ENCODE data around the gene SECTM1. TPM values are rescaled to one million over a fixed set of nuclear protein-coding genes. Genes with fewer than 3 reads are reported as not detected.

SECTM1 gene
- total and polyA plus RNA-seq, 9 of the 15 experiments (the other 6 are each of a cell fraction or from before 2014, with no cell fraction given), result 0.11 to 0.46 (median 0.18) TPM; not detected in 6

DNA sequence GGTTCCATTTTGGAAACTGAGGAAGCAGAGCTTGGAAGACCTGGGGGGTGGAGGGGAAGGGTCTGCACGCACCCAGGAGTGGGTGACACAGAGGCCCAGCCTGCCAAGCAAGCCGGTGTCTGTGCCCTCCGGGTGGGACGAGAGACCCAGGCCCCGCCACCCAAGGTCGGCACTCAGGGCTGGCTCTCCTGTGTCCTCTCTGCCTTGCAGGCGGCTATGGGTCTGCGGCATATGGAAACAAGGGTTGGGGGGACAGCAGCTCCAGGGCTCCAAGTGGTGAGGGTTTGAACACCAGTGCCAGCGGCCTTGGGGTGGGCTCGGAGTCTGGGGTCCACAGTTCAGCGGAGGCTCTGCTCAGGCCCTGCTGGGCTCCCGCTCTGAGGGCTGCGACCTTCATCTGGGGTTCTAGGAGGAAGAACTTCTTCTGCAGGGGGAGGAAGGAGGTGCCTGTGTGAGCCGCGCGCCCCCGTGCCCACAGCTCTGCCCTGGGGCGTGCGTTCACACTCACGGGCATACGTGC, 11.6 kb downstream of the SECTM1 start:
- ChIA-PET POLR2A (no interaction called here), CTCF (ENCODE audit: low intra/inter-chr PET ratio) (interaction anchor here (0.6 to 1.0 kb wide), 2 partner anchors 83 to 88 kb away, joined by 3 read pairs; no protein-coding TSS in a partner anchor)
- Histone ChIP-seq H3K9me3 (replicated peaks; ENCODE audit: control insufficient read depth, insufficient read depth, low read depth, low read length) (peaks cover 10% of the 10 kb centered on the region), H2AFZ (ENCODE audit: low read depth, low read length) (no peak overlapping the region; the same call in 1 of the 2 replicates), H3K27me3 (ENCODE audit: control insufficient read depth in 2 of 2, insufficient read depth in 2 of 2, low read length in 2 of 2) (no peaks in the 10 kb centered on the region), H3K79me2 (ENCODE audit: control insufficient read depth, insufficient read depth, low read length) (no peaks in the 10 kb centered on the region), H4K20me1 (replicated peaks; ENCODE audit: control insufficient read depth, insufficient read depth, low read length) (no peaks in the 10 kb centered on the region), H3K4me3 (no peak overlapping the region), H3K4me2 (ENCODE audit: insufficient read depth, low read length) (no peak overlapping the region), H3K9me1 (ENCODE audit: control insufficient read depth, insufficient read depth, low read length) (no peaks in the 10 kb centered on the region), H3K27ac (ENCODE audit: extremely low read depth, low read depth, low read length) (no peak overlapping the region), H3K9ac (ENCODE audit: insufficient read depth in 1 of 2, low read depth in 2 of 2, low read length in 2 of 2) (peak overlapping the region in 1 of 2 experiments; percentile 74; a peak in 2 of 4 replicates), H3K36me3 (ENCODE audit: control insufficient read depth, insufficient read depth, low read length) (no peaks in the 10 kb centered on the region), H3K4me1 (replicated peaks in 1 of 2; ENCODE audit: control insufficient read depth in 2 of 2, insufficient read depth in 2 of 2, low read length in 2 of 2) (peaks cover 43 to 98% of the 10 kb centered on the region in 2 experiments)
- TF ChIP-seq NONO (IDR thresholded peaks at IDR 0.05; ENCODE audit: low read depth in 2 of 2, low read length in 1 of 2) (no peak), ZKSCAN1 (IDR thresholded peaks at IDR 0.05; ENCODE audit: low read depth, low read length) (no peak), HDGF (IDR thresholded peaks at IDR 0.05) (0 out of 2 replicates have a peak, but pooled peaks have one; percentile 49), TAF9B (IDR thresholded peaks at IDR 0.05; ENCODE audit: partially characterized antibody) (no peak), ZNF830 (CRISPR knock-in tag; IDR thresholded peaks at IDR 0.05) (no peak), MYC (IDR thresholded peaks at IDR 0.05; ENCODE audit: low read depth, low read length) (no peak), MYC (CRISPR knock-in tag; IDR thresholded peaks at IDR 0.05; ENCODE audit: borderline replicate concordance, low read depth) (0 out of 2 replicates have a peak, but pooled peaks have one; percentile 39)
- BruUV-seq (replicated peaks), result no TSS peak
- peak; percentile 15; the same call in 1 of the 3 replicates for ATAC-seq
- intact Hi-C loops (cut with micrococcal nuclease) (loop anchor here (1.0 to 2.0 kb wide), 2 partner anchors 78 to 83 kb away; no protein-coding TSS in a partner anchor), in situ Hi-C loops (cut with MboI) (no loop called here)
- no peak for DNase-seq (ENCODE audit: extremely low read depth in 1 of 4, low spot score in 3 of 4)
- 43% methylated on average over 17 of the region's 21 CpGs for WGBS (ENCODE audit: insufficient coverage, low coverage, missing lambda C conversion rate)
- FAIRE-seq, result no peak
